Fibroblast of skin of abdomen (primary cell): ENCODE results near the gene ARHGEF10L.
"Not testable (repeated sequence)": the region's sequence is repeated elsewhere in the genome, so short reads cannot be mapped to it uniquely, and the experiment has no call there.

Source experiments
- DNase-seq: peaks from one replicate; pipeline ENCODE4 v3.0.0-alpha.2; 2013

ARHGEF10L gene

GRCh38 chr1:17614586-17614985, 75.1 kb downstream of the ARHGEF10L start:
- no peak for DNase-seq

DNA sequence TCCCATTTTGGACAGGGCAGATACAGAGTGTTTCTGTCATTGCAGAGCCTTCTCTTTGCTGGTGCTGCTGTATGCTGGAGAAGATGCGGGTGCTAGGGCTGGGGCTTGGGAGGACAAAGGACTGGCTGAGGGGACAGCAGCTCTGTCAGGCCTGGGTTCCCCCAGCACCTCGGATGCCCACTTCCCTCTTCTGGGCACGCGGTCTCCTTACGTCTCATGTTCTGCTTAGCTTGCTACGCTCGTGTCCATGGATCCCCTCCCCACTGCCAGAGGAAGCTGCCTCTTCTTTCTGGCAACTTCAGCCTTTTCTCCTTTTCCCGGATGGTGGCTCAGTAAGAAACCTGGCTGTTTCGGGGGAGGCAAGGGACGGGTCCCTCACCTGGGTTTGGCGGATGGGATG, 75.7 kb downstream of the ARHGEF10L start:
- no peak for DNase-seq

DNA sequence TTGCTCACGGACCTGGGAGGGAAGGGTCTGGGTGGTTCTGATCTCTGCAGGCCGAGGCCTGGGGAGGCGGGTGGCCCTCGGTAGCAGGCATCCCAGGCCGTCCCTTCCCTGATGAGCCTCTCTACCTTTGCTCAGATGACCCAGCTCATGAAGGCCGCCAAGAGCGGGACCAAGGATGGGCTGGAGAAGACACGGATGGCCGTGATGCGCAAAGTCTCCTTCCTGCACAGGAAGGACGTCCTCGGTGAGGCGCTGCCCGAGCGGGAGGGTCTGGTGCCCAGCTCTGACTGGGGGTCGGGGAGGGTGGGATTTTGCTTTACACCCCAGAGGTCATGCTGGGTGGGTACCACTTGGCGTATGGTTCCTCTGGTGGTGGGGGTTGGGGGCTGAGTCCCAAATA, 76.5 kb downstream of the ARHGEF10L start:
- DNase-seq = no peak

GRCh38 chr1:17616731-17617279, 77.3 kb downstream of the ARHGEF10L start:
- DNase-seq = no peak

DNA sequence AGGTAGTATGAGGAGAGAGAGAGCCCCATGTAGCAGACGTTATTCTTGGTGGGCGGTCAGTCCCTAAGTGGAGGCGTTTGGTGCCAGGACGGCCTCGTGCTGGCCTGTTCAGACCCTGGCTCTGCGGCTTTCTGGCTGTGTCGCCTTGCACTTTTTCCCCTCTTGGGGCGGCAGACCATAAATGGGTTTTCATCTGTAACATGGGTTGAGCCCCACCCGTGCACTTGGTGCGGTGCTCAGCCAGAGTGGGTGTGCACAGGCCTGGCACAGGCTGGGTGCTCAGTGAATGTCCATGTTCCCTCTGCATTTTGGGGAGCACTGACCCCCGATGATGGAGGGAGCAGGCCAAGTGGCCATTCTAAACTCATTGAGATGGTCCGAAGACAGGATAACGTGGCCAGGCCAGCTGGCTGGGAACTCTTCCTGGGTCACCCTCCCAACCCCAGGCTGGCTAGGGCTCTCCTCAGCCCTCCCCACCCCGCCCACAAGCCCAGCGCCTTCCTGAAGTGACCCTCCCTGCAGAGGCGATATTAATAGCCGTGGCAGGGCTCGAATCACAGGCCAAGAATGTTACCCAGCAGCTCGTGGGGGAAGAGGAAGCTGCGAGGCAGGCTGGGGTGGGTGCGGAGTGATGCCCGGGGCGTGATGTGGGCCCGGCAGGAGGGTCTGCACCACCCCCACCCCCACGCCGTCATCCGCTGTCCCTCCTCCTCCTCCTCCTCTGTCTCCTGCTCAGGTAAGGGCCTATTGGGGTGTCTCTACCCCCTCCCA, 78.5 kb downstream of the ARHGEF10L start:
- DNase-seq = peak; percentile 30

- no peak for DNase-seq
Observed at GRCh38 chr1:17618558-17619247, 79.2 kb downstream of the ARHGEF10L start.

- DNase-seq = no peak
Observed at GRCh38 chr1:17620448-17620847, 81.0 kb downstream of the ARHGEF10L start.

- DNase-seq = no peak
Observed at GRCh38 chr1:17621691-17622090, 82.2 kb downstream of the ARHGEF10L start.

- DNase-seq = no peak
Observed at GRCh38 chr1:17622823-17623222, 83.3 kb downstream of the ARHGEF10L start.

- no peak for DNase-seq
Observed at GRCh38 chr1:17624611-17625233, 85.2 kb downstream of the ARHGEF10L start.

- no peak for DNase-seq
Observed at GRCh38 chr1:17627239-17628052, 87.9 kb downstream of the ARHGEF10L start.

GRCh38 chr1:17629046-17629445, 89.5 kb downstream of the ARHGEF10L start:
- not testable (repeated sequence) for DNase-seq

GRCh38 chr1:17629460-17629859, 90.0 kb downstream of the ARHGEF10L start:
- no peak for DNase-seq

GRCh38 chr1:17630048-17630830, 90.7 kb downstream of the ARHGEF10L start:
- DNase-seq = no peak

GRCh38 chr1:17630986-17631385, 91.5 kb downstream of the ARHGEF10L start:
- no peak for DNase-seq

- no peak for DNase-seq
Observed at GRCh38 chr1:17631410-17631809, 91.9 kb downstream of the ARHGEF10L start.

DNA sequence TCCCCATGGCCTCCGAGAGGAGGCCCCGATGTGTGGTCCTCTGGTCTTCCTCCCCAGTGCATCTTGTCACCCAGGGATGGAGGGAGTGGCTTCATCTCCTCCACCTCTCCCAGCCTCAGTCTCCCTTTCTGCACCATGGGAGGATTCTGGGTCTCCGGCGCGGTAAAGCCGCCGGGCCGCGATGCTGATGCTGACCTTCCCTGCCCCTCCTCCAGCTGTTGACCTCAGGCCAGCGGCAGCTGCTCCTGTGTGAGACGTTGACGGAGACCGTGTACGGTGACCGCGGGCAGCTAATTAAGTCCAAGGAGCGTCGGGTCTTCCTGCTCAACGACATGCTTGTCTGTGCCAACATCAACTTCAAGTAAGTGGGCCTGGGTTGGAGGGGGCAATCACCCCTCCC, 92.6 kb downstream of the ARHGEF10L start:
- no peak for DNase-seq

- no peak for DNase-seq
Observed at GRCh38 chr1:17632541-17633184, 93.2 kb downstream of the ARHGEF10L start.

DNA sequence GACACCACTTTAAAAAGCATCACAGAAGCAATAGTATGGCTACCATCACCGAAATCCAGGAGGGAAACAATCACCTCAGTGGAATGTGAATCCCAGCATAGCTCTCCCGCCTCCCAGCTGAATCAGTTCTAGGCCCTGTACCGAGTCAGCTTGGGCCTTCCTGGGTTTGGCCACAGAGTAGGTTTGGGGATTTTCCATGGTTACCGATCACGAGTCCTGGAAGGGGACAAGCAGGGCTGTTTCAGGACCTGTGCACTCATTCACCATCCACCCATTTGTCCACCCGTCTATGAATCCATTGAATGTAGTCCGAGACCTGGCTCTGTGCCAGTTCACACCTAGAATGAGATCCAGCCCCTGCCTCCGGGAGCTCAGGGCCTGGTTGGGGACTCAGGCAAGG, 94.2 kb downstream of the ARHGEF10L start:
- DNase-seq = peak; percentile 71

DNA sequence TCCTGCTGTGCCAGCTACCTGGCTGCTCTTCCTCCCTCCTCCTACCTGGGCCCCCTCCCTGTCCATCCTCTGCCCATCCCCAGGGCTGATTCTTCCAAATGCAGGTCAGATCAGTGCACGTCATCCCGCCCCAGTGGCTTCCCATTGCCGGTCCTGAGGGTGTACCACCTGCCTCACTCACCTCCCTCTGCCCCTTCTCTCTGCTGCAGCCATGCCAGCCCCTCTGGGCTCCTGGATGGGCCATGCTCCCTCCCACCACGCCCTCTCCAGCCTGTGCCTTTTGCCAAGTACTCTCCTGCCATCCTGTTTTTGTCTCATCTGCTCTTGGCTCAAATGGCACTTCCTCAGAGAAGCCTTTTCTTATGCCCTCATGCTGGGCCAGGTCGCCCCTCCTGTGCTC, 95.8 kb downstream of the ARHGEF10L start:
- no peak for DNase-seq

- no peak for DNase-seq
Observed at GRCh38 chr1:17635811-17636210, 96.3 kb downstream of the ARHGEF10L start.
